H9 (cell line): Measurements from ENCODE around the gene COL8A2. TPM values are rescaled to one million over a fixed set of nuclear protein-coding genes. Genes with fewer than 3 reads are reported as not detected.

ENCODE experiments used
- DNase-seq: peaks from one replicate; pipeline ENCODE4 v3.0.0-alpha.2; 2017
- H2AFZ ChIP-seq: one replicate; pipeline ENCODE4 v1.6.1; 2013; ENCODE audit warnings: mild to moderate bottlenecking, low read length, control low read depth, moderate library complexity
- H2AK5ac ChIP-seq: 2 replicates; pipeline ENCODE4 v1.6.1; 2013; ENCODE audit warnings: low read length, control low read depth, mixed read lengths; ENCODE audit not compliant: insufficient read length
- H2BK120ac ChIP-seq: one replicate; pipeline ENCODE4 v1.6.1; 2013; ENCODE audit warnings: low read depth, mild to moderate bottlenecking, low read length, control low read depth, inconsistent platforms; ENCODE audit not compliant: poor library complexity, severe bottlenecking
- H2BK12ac ChIP-seq: 2 replicates; pipeline ENCODE4 v1.6.1; 2013; ENCODE audit warnings: low read length, control low read depth, mixed read lengths, low read depth; ENCODE audit not compliant: insufficient read length
- H2BK15ac ChIP-seq: 2 replicates; pipeline ENCODE4 v1.6.1; 2013; ENCODE audit warnings: low read depth, low read length, control low read depth
- H2BK20ac ChIP-seq: one replicate; pipeline ENCODE4 v1.6.1; 2013; ENCODE audit warnings: low read depth, mild to moderate bottlenecking, low read length, control low read depth, inconsistent platforms; ENCODE audit not compliant: poor library complexity, severe bottlenecking
- H2BK5ac ChIP-seq: 2 replicates; pipeline ENCODE4 v1.6.1; 2013; ENCODE audit warnings: low read length, control low read depth, mixed read lengths; ENCODE audit not compliant: insufficient read length
- H3K14ac ChIP-seq: 2 replicates; pipeline ENCODE4 v1.6.1; 2013; ENCODE audit warnings: low read length, control low read depth; ENCODE audit not compliant: insufficient read depth
- H3K18ac ChIP-seq: 2 replicates; pipeline ENCODE4 v1.6.1; 2013; ENCODE audit warnings: low read depth, mild to moderate bottlenecking, mixed read lengths, low read length, control low read depth; ENCODE audit not compliant: insufficient read length
- H3K23ac ChIP-seq: 2 replicates; pipeline ENCODE4 v1.6.1; 2013; ENCODE audit warnings: low read length, control low read depth, mixed read lengths, low read depth; ENCODE audit not compliant: insufficient read length
- H3K23me2 ChIP-seq: 2 replicates; pipeline ENCODE4 v1.6.1; 2013; ENCODE audit warnings: low read depth, mild to moderate bottlenecking, mixed read lengths, low read length, control low read depth; ENCODE audit not compliant: insufficient read length, poor library complexity, severe bottlenecking
- H3K27ac ChIP-seq: 2 replicates; pipeline ENCODE4 v1.5.1; 2013; ENCODE audit warnings: low read length, control low read depth, mixed read lengths, low read depth; ENCODE audit not compliant: insufficient read length
- H3K27me3 ChIP-seq: 2 replicates; pipeline ENCODE4 v1.6.1; 2013; ENCODE audit warnings: low read length, control low read depth, inconsistent platforms; ENCODE audit not compliant: insufficient read depth
- H3K4ac ChIP-seq: 2 replicates; pipeline ENCODE4 v1.6.1; 2013; ENCODE audit warnings: low read depth, mild to moderate bottlenecking, control low read depth, inconsistent platforms, low read length, moderate library complexity
- H3K4me1 ChIP-seq: 2 replicates; pipeline ENCODE4 v1.6.1; 2013; ENCODE audit warnings: low read length, control low read depth, inconsistent platforms; ENCODE audit not compliant: insufficient read depth
- H3K4me2 ChIP-seq: 2 replicates; pipeline ENCODE4 v1.6.1; 2013; ENCODE audit warnings: low read length, control low read depth, mixed read lengths; ENCODE audit not compliant: insufficient read length, insufficient read depth
- H3K56ac ChIP-seq: 2 replicates; pipeline ENCODE4 v1.6.1; 2013; ENCODE audit warnings: low read depth, mild to moderate bottlenecking, mixed read lengths, low read length, control low read depth; ENCODE audit not compliant: insufficient read length
- H3K79me1 ChIP-seq: 2 replicates; pipeline ENCODE4 v1.6.1; 2013; ENCODE audit warnings: low read depth, mild to moderate bottlenecking, moderate library complexity, low read length, control low read depth, inconsistent platforms; ENCODE audit not compliant: insufficient read depth, poor library complexity, severe bottlenecking
- H3K79me2 ChIP-seq: 2 replicates; pipeline ENCODE4 v1.6.1; 2013; ENCODE audit warnings: low read length, control low read depth, inconsistent platforms; ENCODE audit not compliant: insufficient read depth
- H3K9ac ChIP-seq: 2 replicates; pipeline ENCODE4 v1.6.1; 2013; ENCODE audit warnings: low read length, control low read depth, mixed read lengths; ENCODE audit not compliant: insufficient read length; ENCODE audit errors: extremely low read depth
- H3K9me3 ChIP-seq: one replicate; pipeline ENCODE4 v1.6.1; 2013; ENCODE audit warnings: low read depth, low read length, inconsistent platforms; ENCODE audit not compliant: control insufficient read depth
- H3T11ph ChIP-seq: one replicate; pipeline ENCODE4 v1.6.1; 2013; ENCODE audit warnings: mild to moderate bottlenecking, low read length, control low read depth, inconsistent platforms
- H4K20me1 ChIP-seq: one replicate; pipeline ENCODE4 v1.6.1; 2013; ENCODE audit not compliant: control insufficient read depth, insufficient read length, insufficient read depth
- H4K5ac ChIP-seq: 2 replicates; pipeline ENCODE4 v1.6.1; 2013; ENCODE audit warnings: low read depth, mild to moderate bottlenecking, mixed read lengths, low read length, control low read depth; ENCODE audit not compliant: insufficient read length
- H4K8ac ChIP-seq: replicated peaks from 2 replicates; pipeline ENCODE4 v1.6.1; 2013; ENCODE audit warnings: low read length, control low read depth, mixed read lengths, low read depth; ENCODE audit not compliant: insufficient read length
- H4K91ac ChIP-seq: 2 replicates; pipeline ENCODE4 v1.6.1; 2013; ENCODE audit warnings: low read depth, mild to moderate bottlenecking, moderate library complexity, mixed read lengths, low read length, control low read depth; ENCODE audit not compliant: insufficient read length
- H3K27ac Mint-ChIP-seq, 3 experiments: 2 replicates in 2 of 3; 3 replicates in 1 of 3; pipeline ENCODE4 v1.8.0; 2020 to 2021; ENCODE audit warnings: mixed read lengths in 3 of 3, mild to moderate bottlenecking in 1 of 3, moderate library complexity in 1 of 3
- H3K27me3 Mint-ChIP-seq: 2 replicates; pipeline ENCODE4 v1.8.0; 2021; ENCODE audit warnings: low read depth, mild to moderate bottlenecking, moderate library complexity, mixed read lengths
- H3K36me3 Mint-ChIP-seq, 3 experiments: 2 replicates in 2 of 3; 3 replicates in 1 of 3; pipeline ENCODE4 v1.8.0; 2020 to 2021; ENCODE audit warnings: low read depth in 3 of 3, mixed read lengths in 3 of 3; ENCODE audit not compliant: insufficient read depth in 1 of 3
- H3K4me1 Mint-ChIP-seq, 2 experiments: 2 replicates each; pipeline ENCODE4 v1.8.0; 2020; ENCODE audit warnings: mixed read lengths in 2 of 2
- H3K4me3 Mint-ChIP-seq, 2 experiments: 2 replicates in 1 of 2; 3 replicates in 1 of 2; pipeline ENCODE4 v1.8.0; 2020 to 2021; ENCODE audit warnings: mild to moderate bottlenecking in 2 of 2, mixed read lengths in 2 of 2, moderate library complexity in 1 of 2
- H3K9me3 Mint-ChIP-seq, 2 experiments: 2 replicates in 1 of 2; 3 replicates in 1 of 2; pipeline ENCODE4 v1.8.0; 2020; ENCODE audit warnings: mild to moderate bottlenecking in 2 of 2, mixed read lengths in 2 of 2, moderate library complexity in 1 of 2
- CTCF ChIP-seq: fragments of 200-600 bp; sonication (generic); conservative IDR thresholded peaks from 3 replicates; pipeline ENCODE4 v1.8.0; 2021; ENCODE audit warnings: antibody characterized with exemption, mild to moderate bottlenecking
- total RNA-seq: library from RNA; stranded (reverse); gene quantifications from 2 replicates; pipeline ENCODE4 v1.2.1, GENCODE V29; 2021

The COL8A2 gene
- total RNA-seq, 1 experiment from 2014 or later, result 1.5 TPM

- Histone ChIP-seq H4K20me1 (no peaks in the 10 kb centered on the region), H3K4ac (no peak overlapping the region), H3K56ac (no peak overlapping the region), H2BK15ac (no peak overlapping the region), H3K79me2 (no peaks in the 10 kb centered on the region), H4K5ac (no peak overlapping the region), H2BK120ac (no peak overlapping the region), H3K27ac (no peak overlapping the region), H3K18ac (no peak overlapping the region), H2AK5ac (no peak overlapping the region), H2BK12ac (no peak overlapping the region), H2BK20ac (no peak overlapping the region), H3K27me3 (no peaks in the 10 kb centered on the region), H4K8ac (no peak overlapping the region), H3K23me2 (no peaks in the 10 kb centered on the region), H3K14ac (no peak overlapping the region), H2BK5ac (no peak overlapping the region), H2AFZ (no peak overlapping the region), H3K4me1 (no peaks in the 10 kb centered on the region), H3K9ac (no peak overlapping the region), H4K91ac (no peak overlapping the region), H3K4me2 (no peak overlapping the region), H3K23ac (no peak overlapping the region), H3T11ph (no peak overlapping the region), H3K79me1 (no peaks in the 10 kb centered on the region), H3K9me3 (no peaks in the 10 kb centered on the region)
- H3K4me3 Mint-ChIP-seq, result no peak overlapping the region
- no peaks in the 10 kb centered on the region for H3K27me3 Mint-ChIP-seq
- no peak for DNase-seq
- no peaks in the 10 kb centered on the region for H3K4me1 Mint-ChIP-seq
- TF ChIP-seq CTCF, result no peak
- H3K27ac Mint-ChIP-seq, result no peak overlapping the region
- H3K9me3 Mint-ChIP-seq, result no peaks in the 10 kb centered on the region
- H3K36me3 Mint-ChIP-seq, result peaks cover 0 to 2% (median 2%) of the 10 kb centered on the region in 3 experiments; a peak in 3 of 7 replicates
These were observed 71.0 kb downstream of the COL8A2 start for GRCh38 chr1:36053978-36054377.
